HG03575 (cell line): ENCODE results near the gene PRPH2.

Experiments
- ATAC-seq: cut with Tn5 transposase; IDR thresholded peaks from one replicate; pipeline ENCODE4 v1.9.1; 2021; ENCODE audit not compliant: unreplicated experiment, insufficient number of reproducible peaks, low FRiP score; ENCODE audit errors: extremely low read depth

The PRPH2 gene

GRCh38 chr6:42659806-42660205 is 62.6 kb downstream of the PRPH2 start:
- ATAC-seq, result no peak

DNA sequence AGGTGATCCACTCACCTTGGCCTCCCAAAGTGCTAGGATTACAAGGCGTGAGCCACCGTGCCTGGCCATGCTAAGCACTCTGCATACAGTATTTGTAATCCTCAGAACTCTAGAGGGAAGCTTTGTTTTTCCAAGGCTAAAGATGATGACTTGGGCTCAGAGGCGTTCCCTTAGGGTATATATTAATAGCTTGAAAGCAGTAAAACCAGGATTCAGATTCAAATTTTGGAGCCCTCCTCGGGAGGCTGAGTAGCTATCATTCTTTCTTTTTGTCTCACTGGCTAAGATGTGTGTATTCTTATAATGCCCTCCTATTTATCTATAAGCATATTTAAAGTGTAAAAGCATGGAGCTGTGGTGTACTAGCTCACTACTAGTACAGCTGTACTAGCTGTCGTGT is 68.5 kb downstream of the PRPH2 start:
- ATAC-seq, result no peak

DNA sequence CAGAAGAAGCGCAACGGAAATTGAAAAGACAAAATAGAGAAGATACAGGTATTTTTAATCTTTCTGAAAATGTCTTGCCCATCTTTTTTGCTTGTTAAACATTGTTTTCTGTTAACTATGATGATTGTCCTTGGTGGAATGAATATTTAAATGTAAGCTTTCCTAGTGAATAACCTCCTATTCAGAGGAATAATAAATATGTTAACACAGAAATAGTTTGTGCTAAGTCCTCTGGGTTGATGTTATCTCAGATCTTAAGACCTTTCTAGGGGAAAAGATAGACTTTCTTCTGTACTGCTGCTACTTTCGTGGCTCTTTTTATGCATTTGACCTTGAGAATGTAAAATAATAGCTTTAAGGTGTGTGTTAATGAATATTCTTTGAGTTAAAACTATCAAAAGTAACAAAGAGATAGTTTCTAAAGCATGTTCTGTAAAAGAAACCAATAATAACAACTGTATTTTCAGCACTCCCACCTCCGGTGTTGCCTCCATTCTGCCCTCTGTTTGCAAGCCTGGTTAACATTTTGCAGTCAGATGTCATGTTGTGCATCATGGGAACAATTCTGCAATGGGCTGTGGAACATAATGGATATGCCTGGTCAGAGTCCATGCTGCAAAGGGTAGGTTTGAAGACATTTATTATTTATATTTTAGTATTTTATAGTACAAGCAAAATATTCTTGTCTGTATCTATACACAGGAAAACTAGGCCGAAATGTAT is 70.2 kb downstream of the PRPH2 start:
- ATAC-seq, result no peak
